Nephron progenitor cell (in vitro differentiated cells): ENCODE data around the gene ZDHHC8.
"Not testable (repeated sequence)": the region's sequence is repeated elsewhere in the genome, so short reads cannot be mapped to it uniquely, and the experiment has no call there.

Experiments used
- DNase-seq: peaks from one replicate; pipeline ENCODE4 v3.0.0; 2021
- H3K27ac Mint-ChIP-seq: 2 replicates; pipeline ENCODE4 v1.8.0; 2021; ENCODE audit warnings: mild to moderate bottlenecking, moderate library complexity, mixed read lengths
- H3K27me3 Mint-ChIP-seq: 2 replicates; pipeline ENCODE4 v1.8.0; 2021; ENCODE audit warnings: mild to moderate bottlenecking, low read depth, mixed read lengths; ENCODE audit not compliant: poor library complexity
- H3K36me3 Mint-ChIP-seq: 2 replicates; pipeline ENCODE4 v1.8.0; 2021; ENCODE audit warnings: low read depth, mixed read lengths
- H3K4me1 Mint-ChIP-seq: 2 replicates; pipeline ENCODE4 v1.8.0; 2021; ENCODE audit warnings: mixed read lengths
- H3K4me3 Mint-ChIP-seq: 2 replicates; pipeline ENCODE4 v1.8.0; 2021; ENCODE audit warnings: mild to moderate bottlenecking, moderate library complexity, mixed read lengths
- H3K9me3 Mint-ChIP-seq: 2 replicates; pipeline ENCODE4 v1.8.0; 2021; ENCODE audit warnings: mild to moderate bottlenecking, moderate library complexity, mixed read lengths
- TF ChIP-seq, protein P1 (sequence below): fragments of 200-600 bp; sonication (generic); IDR thresholded peaks from 2 replicates; pipeline ENCODE4 v1.5.0; 2021; ENCODE audit warnings: antibody characterized with exemption

The ZDHHC8 gene

DNA sequence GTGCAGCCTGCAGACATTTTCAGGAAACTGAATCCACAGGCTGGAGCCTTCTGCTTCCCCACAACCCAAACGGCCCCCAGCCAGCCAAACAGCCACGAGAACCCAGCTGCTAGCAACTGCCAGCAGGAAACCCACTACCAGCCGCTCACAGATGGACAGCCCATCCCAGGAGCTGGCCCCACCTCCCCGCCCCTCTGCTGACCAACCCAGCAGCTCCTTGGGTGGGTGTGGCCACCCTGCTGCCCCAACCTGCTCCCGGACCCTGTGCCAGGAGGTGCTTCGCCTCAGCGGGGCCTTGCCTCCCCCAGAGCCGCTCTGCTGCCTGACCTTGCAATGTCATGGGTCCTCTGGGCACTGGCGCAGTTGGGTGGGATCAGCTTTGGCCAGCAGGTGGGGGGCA, 27.5 kb downstream of the ZDHHC8 start:
- no peak overlapping the region for H3K4me3 Mint-ChIP-seq
- H3K4me1 Mint-ChIP-seq: peaks cover 14% of the 10 kb centered on the region
- H3K36me3 Mint-ChIP-seq: no peaks in the 10 kb centered on the region
- H3K27ac Mint-ChIP-seq: no peak overlapping the region
- H3K27me3 Mint-ChIP-seq: peaks cover 15% of the 10 kb centered on the region
- H3K9me3 Mint-ChIP-seq: peaks cover 1% of the 10 kb centered on the region
- peak; percentile 56 for DNase-seq
- TF ChIP-seq, protein P1, sequence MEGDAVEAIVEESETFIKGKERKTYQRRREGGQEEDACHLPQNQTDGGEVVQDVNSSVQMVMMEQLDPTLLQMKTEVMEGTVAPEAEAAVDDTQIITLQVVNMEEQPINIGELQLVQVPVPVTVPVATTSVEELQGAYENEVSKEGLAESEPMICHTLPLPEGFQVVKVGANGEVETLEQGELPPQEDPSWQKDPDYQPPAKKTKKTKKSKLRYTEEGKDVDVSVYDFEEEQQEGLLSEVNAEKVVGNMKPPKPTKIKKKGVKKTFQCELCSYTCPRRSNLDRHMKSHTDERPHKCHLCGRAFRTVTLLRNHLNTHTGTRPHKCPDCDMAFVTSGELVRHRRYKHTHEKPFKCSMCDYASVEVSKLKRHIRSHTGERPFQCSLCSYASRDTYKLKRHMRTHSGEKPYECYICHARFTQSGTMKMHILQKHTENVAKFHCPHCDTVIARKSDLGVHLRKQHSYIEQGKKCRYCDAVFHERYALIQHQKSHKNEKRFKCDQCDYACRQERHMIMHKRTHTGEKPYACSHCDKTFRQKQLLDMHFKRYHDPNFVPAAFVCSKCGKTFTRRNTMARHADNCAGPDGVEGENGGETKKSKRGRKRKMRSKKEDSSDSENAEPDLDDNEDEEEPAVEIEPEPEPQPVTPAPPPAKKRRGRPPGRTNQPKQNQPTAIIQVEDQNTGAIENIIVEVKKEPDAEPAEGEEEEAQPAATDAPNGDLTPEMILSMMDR: no peak

DNA sequence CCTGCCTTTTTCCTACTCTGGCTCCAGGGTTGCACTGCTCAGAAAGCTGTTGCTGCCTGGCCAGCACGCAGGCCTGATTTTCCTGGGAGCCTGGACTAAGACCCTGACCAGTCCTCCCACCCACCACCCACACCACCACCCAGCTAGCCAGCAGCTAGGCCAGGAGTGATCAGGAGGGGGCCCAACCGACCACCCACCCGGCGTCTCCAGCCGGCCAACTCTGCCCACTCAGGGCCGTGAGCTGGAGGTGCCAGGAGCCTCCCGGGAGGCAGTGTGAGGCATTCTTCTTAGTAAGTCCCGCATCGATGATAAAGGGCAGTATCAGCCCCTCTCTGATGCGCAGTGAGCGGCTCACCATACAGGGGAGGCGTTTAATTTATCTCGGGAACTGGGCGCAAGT, 27.9 kb downstream of the ZDHHC8 start:
- not testable (repeated sequence) for DNase-seq, H3K36me3 Mint-ChIP-seq, H3K27ac Mint-ChIP-seq, H3K9me3 Mint-ChIP-seq, H3K4me3 Mint-ChIP-seq
- Mint-ChIP-seq H3K27me3 (peaks cover 15% of the 10 kb centered on the region), H3K4me1 (peaks cover 12% of the 10 kb centered on the region)

DNA sequence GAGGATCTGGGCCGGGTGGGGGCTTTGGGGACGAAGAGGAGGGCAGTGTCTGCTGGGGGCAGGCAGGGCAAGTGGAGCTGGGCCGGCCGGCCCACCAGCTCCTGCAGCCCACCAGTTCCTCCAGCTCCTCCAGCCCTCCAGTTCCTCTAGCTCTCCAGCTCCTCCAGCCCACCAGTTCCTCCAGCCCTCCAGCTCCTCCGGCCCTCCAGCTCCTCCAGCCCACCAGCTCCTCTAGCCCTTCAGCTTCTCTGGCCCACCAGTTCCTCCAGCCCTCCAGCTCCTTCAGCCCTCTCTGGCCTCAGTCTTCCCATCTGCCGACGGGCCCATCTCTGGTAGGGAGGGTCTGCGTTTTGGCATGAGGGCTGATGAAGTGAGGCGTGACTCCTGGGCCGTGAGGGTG, 28.4 kb downstream of the ZDHHC8 start:
- peaks cover 5% of the 10 kb centered on the region for H3K9me3 Mint-ChIP-seq
- peaks cover 18% of the 10 kb centered on the region for H3K27me3 Mint-ChIP-seq
- TF ChIP-seq, protein P1: no peak
- H3K4me1 Mint-ChIP-seq: peaks cover 12% of the 10 kb centered on the region
- H3K27ac Mint-ChIP-seq: no peak overlapping the region
- no peak overlapping the region for H3K4me3 Mint-ChIP-seq
- no peaks in the 10 kb centered on the region for H3K36me3 Mint-ChIP-seq
- no peak for DNase-seq

DNA sequence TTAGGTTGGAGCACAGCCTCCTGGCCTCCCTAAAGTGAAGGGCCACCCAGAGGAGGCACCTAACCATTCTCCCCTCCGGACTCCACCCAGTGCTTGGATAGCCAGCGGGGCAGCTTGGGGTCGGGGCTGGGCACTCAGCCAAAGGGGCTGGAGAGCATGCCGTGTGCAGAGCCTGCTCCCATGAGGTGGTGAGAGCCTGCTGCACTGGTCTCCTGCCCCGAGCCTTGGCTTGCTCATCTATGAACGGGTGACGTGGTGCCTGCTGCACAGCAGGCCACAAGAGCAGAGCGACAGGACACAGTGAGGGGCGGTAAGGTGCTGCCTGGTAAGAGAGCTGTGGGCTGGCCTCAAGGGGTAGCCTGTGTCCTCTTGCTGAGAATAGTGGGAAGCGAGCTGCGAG, 33.3 kb downstream of the ZDHHC8 start:
- no peaks in the 10 kb centered on the region for H3K4me1 Mint-ChIP-seq
- no peak for DNase-seq
- H3K9me3 Mint-ChIP-seq: peaks cover 5% of the 10 kb centered on the region
- H3K27ac Mint-ChIP-seq: no peak overlapping the region
- no peaks in the 10 kb centered on the region for H3K36me3 Mint-ChIP-seq
- H3K27me3 Mint-ChIP-seq: peaks cover 23% of the 10 kb centered on the region
- TF ChIP-seq, protein P1: no peak
- H3K4me3 Mint-ChIP-seq: no peak overlapping the region

DNA sequence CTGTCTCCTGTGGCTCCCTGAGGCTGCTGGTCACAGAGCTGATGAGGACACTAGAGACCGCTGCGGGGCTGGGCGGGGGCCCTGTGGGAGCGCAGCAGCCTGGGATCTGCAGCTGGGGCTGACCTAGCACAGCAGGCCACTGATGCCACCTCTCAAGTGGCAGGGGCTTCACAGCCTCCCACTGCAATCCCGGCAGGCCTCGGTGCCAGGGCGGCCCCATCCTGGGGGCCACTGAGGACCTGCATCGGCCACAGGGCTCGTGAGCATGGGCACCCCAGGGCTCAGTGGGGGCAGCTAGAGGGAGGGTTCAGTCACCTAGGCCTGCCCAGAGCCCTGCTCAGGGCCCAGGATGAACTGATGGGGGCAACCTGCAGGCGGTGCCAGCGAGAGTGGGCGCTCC, 33.8 kb downstream of the ZDHHC8 start:
- Mint-ChIP-seq H3K27me3 (peaks cover 18% of the 10 kb centered on the region), H3K36me3 (no peaks in the 10 kb centered on the region), H3K4me1 (peaks cover 2% of the 10 kb centered on the region)

DNA sequence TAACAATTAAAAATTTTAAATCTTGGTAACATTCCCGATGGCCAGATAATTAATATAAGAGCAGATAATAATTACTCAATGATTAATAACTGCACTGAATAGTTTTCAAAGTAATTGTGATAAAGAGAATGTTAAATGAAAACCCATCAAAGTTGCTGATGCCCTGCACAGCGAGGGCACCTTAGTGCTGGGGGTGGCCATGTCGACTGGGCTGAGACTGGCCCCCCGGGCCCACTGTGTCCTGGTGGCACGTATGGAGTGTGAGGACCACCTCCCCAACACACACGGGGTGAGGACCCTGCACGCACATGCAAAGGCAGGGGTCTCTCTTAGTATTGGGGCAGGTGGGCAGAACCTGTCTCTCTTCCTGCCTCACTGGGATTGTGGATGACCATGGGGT, 34.3 kb downstream of the ZDHHC8 start:
- no peak overlapping the region for H3K4me3 Mint-ChIP-seq
- H3K27me3 Mint-ChIP-seq: peaks cover 18% of the 10 kb centered on the region
- peaks cover 5% of the 10 kb centered on the region for H3K9me3 Mint-ChIP-seq
- DNase-seq: no peak
- H3K4me1 Mint-ChIP-seq: peaks cover 7% of the 10 kb centered on the region
- no peaks in the 10 kb centered on the region for H3K36me3 Mint-ChIP-seq
- no peak overlapping the region for H3K27ac Mint-ChIP-seq
- TF ChIP-seq, protein P1: no peak

More for the DNA sequence above, 33.8 kb downstream of the ZDHHC8 start:
- TF ChIP-seq, protein P1: no peak
- H3K4me3 Mint-ChIP-seq: no peak overlapping the region
- peaks cover 5% of the 10 kb centered on the region for H3K9me3 Mint-ChIP-seq
- no peak overlapping the region for H3K27ac Mint-ChIP-seq
- no peak for DNase-seq
